ENCODE measurements around the gene NLRP5. TPM values are rescaled to one million over a fixed set of nuclear protein-coding genes. Genes with fewer than 3 reads are reported as not detected.

The NLRP5 gene
- total RNA-seq, 1 experiment from 2014 or later, result not detected

DNA sequence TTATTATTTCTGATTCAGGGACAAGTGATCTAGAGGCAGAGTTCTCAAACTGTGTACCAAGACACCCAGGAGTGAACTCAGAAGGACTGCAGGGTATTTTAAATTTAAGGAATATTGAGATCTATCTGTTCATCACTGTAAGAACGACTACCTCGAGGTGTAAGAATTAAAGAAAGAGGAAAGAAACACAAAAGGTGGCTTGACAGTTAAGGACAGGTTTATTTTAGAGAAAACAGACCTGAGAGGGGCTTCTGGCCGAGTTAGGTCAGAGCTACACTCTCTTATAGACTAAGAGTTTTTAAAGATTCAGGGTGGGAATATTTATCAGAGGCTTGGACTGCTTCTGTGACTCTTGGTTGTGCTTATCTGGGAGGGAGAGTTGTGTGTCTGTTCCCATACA lies 12.6 kb upstream of the NLRP5 start:
- Histone ChIP-seq H3K27me3 (ENCODE audit: low read length) (peaks cover 56% of the 10 kb centered on the region), H3K4me3 (ENCODE audit: low read length) (no peak overlapping the region), H3K9ac (ENCODE audit: low read length) (no peak overlapping the region), H3K27ac (ENCODE audit: low read length) (no peak overlapping the region), H3K9me2 (replicated peaks; ENCODE audit: low read length) (no peaks in the 10 kb centered on the region), H3K79me2 (ENCODE audit: low read length) (no peaks in the 10 kb centered on the region), H2AFZ (ENCODE audit: low read length) (no peak overlapping the region), H3K4me2 (ENCODE audit: low read length) (no peak overlapping the region), H3K36me3 (ENCODE audit: low read depth, low read length) (no peaks in the 10 kb centered on the region), H3K4me1 (ENCODE audit: insufficient read depth, low read length) (no peaks in the 10 kb centered on the region), H3K9me3 (ENCODE audit: low read length) (peaks cover 7% of the 10 kb centered on the region; the same call in 1 of the 2 replicates), H4K20me1 (ENCODE audit: low read length) (no peaks in the 10 kb centered on the region), H3F3A (ENCODE audit: low read length, unreplicated experiment) (no peaks in the 10 kb centered on the region)
- CTCF ChIA-PET, result no interaction called here
- TF ChIP-seq EZH2 (IDR thresholded peaks at IDR 0.05; ENCODE audit: low read length, unreplicated experiment), result no peak
- TF ChIP-seq, protein P1, sequence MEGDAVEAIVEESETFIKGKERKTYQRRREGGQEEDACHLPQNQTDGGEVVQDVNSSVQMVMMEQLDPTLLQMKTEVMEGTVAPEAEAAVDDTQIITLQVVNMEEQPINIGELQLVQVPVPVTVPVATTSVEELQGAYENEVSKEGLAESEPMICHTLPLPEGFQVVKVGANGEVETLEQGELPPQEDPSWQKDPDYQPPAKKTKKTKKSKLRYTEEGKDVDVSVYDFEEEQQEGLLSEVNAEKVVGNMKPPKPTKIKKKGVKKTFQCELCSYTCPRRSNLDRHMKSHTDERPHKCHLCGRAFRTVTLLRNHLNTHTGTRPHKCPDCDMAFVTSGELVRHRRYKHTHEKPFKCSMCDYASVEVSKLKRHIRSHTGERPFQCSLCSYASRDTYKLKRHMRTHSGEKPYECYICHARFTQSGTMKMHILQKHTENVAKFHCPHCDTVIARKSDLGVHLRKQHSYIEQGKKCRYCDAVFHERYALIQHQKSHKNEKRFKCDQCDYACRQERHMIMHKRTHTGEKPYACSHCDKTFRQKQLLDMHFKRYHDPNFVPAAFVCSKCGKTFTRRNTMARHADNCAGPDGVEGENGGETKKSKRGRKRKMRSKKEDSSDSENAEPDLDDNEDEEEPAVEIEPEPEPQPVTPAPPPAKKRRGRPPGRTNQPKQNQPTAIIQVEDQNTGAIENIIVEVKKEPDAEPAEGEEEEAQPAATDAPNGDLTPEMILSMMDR (conservative IDR thresholded peaks at IDR 0.05; ENCODE audit: low read depth, low read length), result no peak
- no peak for TF ChIP-seq EZH2phosphoT487 (IDR thresholded peaks at IDR 0.05; ENCODE audit: borderline replicate concordance, low read length)
- POLR2A ChIA-PET (ENCODE audit: unreplicated experiment), result no interaction called here
- BruUV-seq (replicated peaks), result no TSS peak
- DNase-seq (no peak), ATAC-seq (no peak)
- intact Hi-C loops (cut with micrococcal nuclease), result no loop called here

DNA sequence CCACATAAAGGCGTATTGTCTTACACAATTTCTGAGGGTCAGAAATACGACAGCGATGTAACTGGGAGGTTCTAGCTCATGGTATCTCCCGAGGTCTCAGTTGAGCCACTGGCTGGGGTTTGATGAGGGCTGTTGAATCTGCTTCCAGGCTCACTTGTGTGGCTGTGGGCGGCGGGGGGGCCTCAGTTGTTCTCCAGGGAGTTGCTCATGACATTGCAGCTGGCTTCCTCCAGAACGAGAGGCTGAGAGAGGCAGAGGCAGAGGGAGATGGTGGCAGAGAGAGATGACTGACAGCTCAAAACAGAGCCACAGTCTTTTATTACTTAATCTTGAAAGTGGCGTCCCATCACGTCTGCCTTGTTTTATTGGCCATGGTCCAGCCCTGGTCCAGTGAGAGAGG lies 6.2 kb upstream of the NLRP5 start:
- DNase-seq (no peak), ATAC-seq (no peak)
- ChIA-PET POLR2A (ENCODE audit: unreplicated experiment) (no interaction called here), CTCF (no interaction called here)
- BruUV-seq (replicated peaks), result no TSS peak
- Histone ChIP-seq H3K9me3 (ENCODE audit: low read length) (no peaks in the 10 kb centered on the region), H3K36me3 (ENCODE audit: low read depth, low read length) (no peaks in the 10 kb centered on the region), H3K9me2 (replicated peaks; ENCODE audit: low read length) (no peaks in the 10 kb centered on the region), H3F3A (ENCODE audit: low read length, unreplicated experiment) (no peaks in the 10 kb centered on the region), H3K4me1 (ENCODE audit: insufficient read depth, low read length) (no peaks in the 10 kb centered on the region), H4K20me1 (ENCODE audit: low read length) (no peaks in the 10 kb centered on the region), H3K79me2 (ENCODE audit: low read length) (no peaks in the 10 kb centered on the region), H2AFZ (ENCODE audit: low read length) (no peak overlapping the region), H3K9ac (ENCODE audit: low read length) (no peak overlapping the region), H3K27me3 (ENCODE audit: low read length) (peaks cover 32% of the 10 kb centered on the region), H3K27ac (ENCODE audit: low read length) (no peak overlapping the region), H3K4me3 (ENCODE audit: low read length) (no peak overlapping the region), H3K4me2 (ENCODE audit: low read length) (no peak overlapping the region)
- intact Hi-C loops (cut with micrococcal nuclease), result no loop called here
- TF ChIP-seq, protein P1 (conservative IDR thresholded peaks at IDR 0.05; ENCODE audit: low read depth, low read length), result no peak
- TF ChIP-seq EZH2 (IDR thresholded peaks at IDR 0.05; ENCODE audit: low read length, unreplicated experiment), result no peak
- no peak for TF ChIP-seq EZH2phosphoT487 (IDR thresholded peaks at IDR 0.05; ENCODE audit: borderline replicate concordance, low read length)

DNA sequence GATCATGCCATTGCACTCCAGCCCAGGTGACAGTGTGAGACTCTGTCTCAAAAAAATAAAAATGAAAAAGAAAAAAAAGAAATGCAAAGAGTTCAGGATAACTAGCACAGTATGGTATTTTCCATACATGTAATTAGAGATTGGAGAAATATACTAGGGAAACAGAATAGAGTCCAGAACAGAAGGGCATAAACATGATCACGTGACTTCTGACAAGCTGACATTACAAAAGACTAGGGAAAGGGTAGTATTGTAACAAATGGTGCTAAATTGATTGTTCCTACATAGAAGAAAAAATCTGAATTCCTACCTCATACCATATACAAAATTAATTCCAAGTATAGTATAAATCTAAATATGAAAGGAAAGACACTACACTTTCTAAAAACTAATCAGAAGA lies 1.3 kb upstream of the NLRP5 start:
- H3F3A ChIP-seq (ENCODE audit: low read length, unreplicated experiment), result no peaks in the 10 kb centered on the region
- no peaks in the 10 kb centered on the region for H3K9me2 ChIP-seq (replicated peaks; ENCODE audit: low read length)
- ChIA-PET CTCF (no interaction called here), POLR2A (ENCODE audit: unreplicated experiment) (no interaction called here)
- H3K4me2 ChIP-seq (ENCODE audit: low read length), result no peak overlapping the region
- ATAC-seq, result no peak
- no TSS peak for BruUV-seq (replicated peaks)
- no peak overlapping the region for H3K27ac ChIP-seq (ENCODE audit: low read length)
- DNase-seq, result no peak
- no peaks in the 10 kb centered on the region for H4K20me1 ChIP-seq (ENCODE audit: low read length)
- TF ChIP-seq, protein P1 (conservative IDR thresholded peaks at IDR 0.05; ENCODE audit: low read depth, low read length), result no peak
- TF ChIP-seq EZH2 (IDR thresholded peaks at IDR 0.05; ENCODE audit: low read length, unreplicated experiment), result no peak
- no peak for TF ChIP-seq EZH2phosphoT487 (IDR thresholded peaks at IDR 0.05; ENCODE audit: borderline replicate concordance, low read length)
- no peaks in the 10 kb centered on the region for H3K9me3 ChIP-seq (ENCODE audit: low read length)
- no peak overlapping the region for H3K4me3 ChIP-seq (ENCODE audit: low read length)
- H3K36me3 ChIP-seq (ENCODE audit: low read depth, low read length), result no peaks in the 10 kb centered on the region
- no peaks in the 10 kb centered on the region for H3K79me2 ChIP-seq (ENCODE audit: low read length)
- intact Hi-C loops (cut with micrococcal nuclease), result no loop called here
- H3K27me3 ChIP-seq (ENCODE audit: low read length), result peaks cover 39% of the 10 kb centered on the region
- no peak overlapping the region for H2AFZ ChIP-seq (ENCODE audit: low read length)
- no peaks in the 10 kb centered on the region for H3K4me1 ChIP-seq (ENCODE audit: insufficient read depth, low read length)
- H3K9ac ChIP-seq (ENCODE audit: low read length), result no peak overlapping the region
